Dedifferentiated amniotic fluid mesenchymal stem cell (primary cell): ENCODE results near the gene EXOC6B.
"Not testable (repeated sequence)": the region's sequence is repeated elsewhere in the genome, so short reads cannot be mapped to it uniquely, and the experiment has no call there.

Experiments used
- DNase-seq: peaks from one replicate; pipeline ENCODE4 v3.0.0-alpha.2; 2016; ENCODE audit errors: extremely low spot score

EXOC6B gene

DNA sequence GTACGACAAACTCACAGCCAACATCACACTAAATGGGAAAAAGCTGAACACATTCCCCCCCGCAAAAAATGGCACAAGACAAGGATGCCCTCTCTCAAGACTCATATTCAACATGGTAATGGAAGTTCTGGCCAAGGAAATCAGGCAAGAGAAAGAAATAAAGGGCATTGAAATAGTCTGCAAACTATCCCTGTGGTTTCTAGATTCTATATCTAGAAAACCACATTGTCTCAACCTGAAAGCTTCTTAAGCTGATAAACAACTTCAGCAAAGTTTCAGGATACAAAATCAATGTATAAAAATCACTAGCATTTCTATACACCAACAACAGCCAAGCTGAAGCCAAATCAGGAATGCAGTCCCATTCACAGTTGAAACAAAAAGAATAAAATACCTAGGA lies 383.6 kb downstream of the EXOC6B start:
- DNase-seq, result no peak

DNA sequence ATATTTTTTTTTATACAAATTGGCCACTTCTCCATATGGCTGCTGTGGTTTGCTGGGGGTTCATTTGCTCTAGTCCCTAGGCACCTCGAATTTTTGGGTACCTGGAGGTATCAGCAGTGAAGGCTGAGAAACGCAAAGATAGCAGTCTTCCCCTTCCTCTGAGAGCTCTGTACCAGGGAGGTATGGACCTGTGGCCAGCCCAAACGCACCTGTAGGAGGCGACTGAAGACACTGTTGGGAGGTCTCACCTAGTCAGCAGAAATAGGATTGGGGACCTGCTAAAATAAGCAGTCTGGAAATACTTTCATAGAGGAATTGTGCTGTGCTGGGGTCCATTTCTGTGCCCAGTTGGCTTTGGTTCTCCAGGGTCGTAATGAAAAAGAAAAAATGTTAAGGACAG lies 385.9 kb downstream of the EXOC6B start:
- DNase-seq, result no peak

DNA sequence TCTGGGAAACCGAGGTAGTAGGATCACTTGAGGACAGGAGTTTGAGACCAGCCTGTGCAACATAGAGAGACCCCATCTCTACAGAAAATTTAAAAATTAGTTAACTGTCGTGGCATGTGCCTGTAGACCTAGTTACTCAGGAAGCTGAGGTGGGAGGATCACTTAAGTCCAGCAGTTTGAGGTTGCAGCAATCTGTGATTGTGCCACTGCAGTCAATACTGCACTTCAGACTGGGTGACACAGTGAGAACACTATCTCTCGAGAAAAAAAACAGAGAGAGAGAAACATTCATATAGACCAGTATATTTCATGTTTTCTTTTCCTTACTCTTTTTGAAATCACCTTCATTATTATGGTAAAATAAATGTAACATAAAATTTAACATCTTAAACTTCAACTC lies 387.5 kb downstream of the EXOC6B start:
- no peak for DNase-seq

DNA sequence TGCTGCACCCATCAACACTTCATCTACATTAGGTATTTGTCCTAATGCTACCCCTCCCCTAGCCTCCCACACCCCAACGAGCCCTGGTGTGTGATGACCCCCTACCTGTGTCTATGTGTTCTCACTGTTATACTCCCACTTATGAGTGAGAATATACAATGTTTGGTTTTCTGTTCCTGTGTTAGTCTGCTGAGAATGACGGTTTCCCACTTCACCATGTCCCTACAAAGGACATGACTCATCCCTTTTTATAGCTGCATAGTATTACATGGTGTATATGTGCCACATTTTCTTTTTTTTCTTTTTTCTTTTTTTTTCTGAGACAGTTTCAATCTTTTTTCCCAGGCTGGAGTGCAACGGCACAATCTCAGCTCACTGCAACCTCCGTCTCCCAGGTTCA lies 394.1 kb downstream of the EXOC6B start:
- DNase-seq, result no peak

DNA sequence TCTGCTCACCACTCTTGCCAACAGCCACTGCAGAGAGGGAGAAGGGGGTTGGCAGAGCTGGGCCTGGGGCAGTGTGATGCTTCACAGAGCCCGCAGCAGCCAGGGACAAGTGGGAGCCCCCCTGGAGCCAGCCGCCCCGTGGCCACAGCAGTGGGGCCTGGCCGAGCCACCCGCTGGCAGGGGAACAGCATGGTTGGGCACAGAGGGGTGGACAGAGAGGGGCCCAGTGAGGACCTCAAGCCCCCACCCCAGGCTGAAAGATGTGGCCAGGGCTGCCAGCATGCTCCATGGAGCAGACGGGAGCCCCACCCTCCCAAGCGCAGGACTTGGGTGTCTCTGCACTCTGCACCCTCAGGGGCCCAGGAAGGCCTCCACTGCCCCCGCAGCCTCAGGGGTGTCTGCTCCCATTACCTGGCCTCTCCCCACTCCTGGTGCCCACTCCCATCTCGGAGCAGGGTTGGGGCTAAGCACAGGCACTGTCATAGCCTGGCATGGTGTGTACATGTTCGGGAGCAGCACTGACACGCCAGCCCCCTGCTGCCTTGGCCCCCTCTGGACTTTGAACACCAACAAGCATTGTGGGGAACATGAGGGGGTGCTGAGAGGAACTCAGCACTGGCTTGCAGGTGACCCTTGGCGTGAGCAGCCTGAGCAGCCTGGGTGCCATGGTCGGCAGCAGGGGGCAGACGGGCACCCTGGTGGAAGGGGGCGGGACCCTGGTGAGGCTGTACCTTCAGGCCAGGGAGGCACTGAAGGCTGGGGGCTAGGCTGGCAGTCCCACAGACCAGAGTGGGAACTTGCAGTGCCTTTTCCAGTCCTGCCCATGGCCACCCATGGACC lies 398.6 kb downstream of the EXOC6B start:
- DNase-seq, result no peak

DNA sequence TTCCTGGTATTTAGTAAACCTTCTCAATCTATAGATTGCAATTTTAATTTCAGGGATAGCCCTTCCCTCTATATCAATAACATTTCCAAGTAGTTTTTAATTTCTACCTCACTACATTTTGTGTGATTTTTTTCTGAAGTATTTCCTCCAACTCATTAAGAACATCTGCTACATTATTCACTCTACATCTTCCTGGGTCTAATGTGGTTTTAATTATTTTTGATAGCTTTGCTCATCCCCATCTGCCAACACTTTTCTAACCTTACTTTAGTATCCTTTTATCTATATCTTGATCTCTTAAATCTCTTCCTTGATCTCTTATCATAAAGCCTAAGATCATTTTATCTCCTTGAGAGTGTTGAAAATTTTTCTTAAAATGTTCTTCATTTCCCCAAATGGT lies 399.8 kb downstream of the EXOC6B start:
- DNase-seq, result no peak

DNA sequence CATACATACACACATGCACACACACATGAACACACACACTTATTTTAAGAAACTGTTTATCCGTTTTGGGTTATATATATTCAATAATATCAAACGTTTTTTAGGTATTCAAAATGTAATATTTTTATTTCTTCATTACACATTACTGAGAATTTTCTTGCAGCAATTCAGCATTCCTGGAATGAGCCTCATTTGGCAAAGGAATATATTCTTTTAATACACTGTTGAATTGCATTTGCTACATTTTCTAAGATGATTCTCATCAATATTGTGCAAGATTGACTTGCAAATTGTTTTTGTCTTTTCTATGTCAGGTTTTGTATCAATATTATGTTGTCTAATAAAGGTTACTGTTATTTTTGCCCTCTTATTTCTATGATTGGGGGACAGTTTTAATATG lies 402.1 kb downstream of the EXOC6B start:
- no peak for DNase-seq

DNA sequence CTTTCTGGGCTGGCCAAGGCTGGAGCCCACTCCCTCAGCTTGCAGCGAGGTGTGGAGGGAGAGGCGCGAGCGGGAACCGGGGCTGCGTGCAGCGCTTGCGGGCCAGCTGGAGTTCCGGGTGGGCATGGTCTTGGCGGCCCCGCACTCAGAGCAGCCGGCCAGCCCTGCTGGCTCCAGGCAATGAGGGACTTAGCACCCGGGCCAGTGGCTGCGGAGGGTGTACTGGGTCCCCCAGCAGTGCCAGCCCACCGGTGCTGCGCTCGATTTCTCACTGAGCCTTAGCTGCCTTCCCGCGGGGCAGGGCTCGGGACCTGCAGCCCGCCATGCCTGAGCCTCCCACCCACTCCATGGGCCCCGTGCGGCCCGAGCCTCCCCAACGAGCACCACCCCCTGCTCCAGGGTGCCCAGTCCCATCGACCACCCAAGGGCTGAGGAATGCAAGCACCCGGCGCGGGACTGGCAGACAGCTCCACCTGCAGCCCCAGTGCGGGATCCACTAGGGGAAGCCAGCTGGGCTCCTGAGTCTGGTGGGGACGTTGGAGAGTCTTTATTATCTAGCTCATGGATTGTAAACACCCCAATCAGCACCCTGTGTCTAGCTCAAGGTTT lies 404.0 kb downstream of the EXOC6B start:
- not testable (repeated sequence) for DNase-seq

DNA sequence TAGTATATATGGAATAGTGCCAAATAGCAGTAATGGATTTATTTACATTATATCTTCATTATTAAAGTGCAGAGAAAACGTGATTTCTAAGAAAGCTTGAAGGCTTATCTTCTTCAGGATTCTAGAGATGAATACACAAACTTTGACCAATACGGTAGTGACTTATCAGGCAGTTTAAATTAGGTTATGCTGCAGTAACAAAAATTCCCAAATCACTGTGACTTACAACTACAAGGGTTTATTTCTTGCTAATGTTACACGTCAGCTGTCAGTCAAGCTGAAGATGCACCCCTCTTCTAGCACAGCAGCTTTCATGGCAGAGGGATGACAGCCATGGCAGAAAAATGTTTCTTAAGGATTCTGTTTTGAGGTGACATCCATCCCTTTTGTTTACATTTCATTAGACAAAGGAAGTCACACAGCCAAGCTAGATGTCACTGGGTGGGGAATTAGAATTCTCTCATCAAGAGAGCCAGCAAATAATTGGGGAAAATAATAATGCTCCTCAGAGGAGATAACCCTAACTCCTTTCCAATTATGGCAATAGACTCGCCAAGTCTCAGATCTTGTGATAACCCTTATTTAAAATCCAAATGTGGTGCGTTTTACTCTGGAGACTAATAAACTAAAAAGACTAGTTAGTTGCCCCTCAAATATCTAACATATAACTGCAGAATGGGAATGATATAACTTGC lies 409.9 kb downstream of the EXOC6B start:
- no peak for DNase-seq

DNA sequence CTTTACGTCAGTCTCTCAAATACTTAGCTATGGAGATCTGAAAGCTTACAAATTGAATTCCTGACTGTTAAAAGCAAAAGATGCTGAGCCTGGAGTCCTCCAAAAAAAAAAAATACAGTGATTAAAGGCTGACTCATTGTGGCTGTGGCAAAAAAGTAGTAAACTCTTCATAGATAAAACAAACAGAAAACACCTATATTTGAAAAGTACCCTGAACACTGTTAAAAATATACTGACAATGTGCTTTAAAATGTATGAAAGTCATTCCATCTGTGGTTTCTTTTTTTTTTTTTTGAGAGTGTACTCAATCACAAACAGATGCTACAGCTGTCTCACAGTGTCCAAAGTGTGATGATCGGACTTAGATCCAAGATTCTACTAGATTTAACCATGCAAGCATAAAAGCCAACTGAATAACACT lies 410.6 kb downstream of the EXOC6B start:
- peak; percentile 48 for DNase-seq

DNA sequence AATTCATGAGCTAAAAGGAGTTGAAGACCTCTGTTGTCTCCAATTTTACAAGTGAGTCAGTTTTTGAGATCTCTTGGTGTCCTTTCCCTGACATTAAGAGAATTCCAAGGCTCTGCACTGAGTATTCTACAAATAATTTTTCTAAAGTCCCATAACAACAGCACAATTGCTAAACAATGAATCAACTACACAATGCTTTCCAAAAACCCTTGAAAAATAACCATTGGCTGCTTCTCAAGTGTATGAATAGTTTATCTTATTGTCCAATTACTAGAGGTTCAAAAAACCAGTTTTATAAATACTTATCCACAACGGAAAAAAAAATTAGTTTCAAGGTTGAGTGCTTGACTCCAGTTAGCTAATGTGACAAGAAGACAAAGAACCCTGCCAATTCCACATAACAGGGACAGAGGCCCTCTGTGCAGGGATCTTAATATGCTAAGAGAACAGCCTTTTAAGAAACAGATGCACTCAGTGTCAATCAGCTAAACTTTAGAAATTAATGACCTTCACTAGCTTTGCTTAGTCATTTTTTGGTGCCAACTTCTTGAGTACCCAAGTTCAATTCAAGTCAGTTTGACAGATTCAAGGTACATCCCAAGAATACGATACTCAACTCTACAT lies 411.6 kb downstream of the EXOC6B start:
- peak; percentile 15 for DNase-seq

DNA sequence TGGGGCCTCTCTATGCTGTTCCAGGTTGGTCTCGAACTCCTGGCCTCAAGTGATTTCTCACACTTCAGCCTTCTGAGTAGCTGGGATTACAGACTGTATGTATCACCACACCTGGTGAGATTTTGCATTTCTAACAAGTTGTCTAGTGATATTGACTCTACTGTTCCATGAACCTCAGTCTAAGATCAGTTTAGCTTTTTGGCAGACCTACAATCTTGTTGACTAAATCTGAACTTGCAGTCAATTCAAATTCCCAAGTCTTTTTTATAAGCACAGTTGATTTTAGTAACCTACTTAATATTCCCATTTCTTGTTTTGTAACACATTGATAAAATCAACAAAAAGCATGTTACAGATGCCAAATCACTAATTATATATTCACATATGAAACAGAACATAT lies 412.1 kb downstream of the EXOC6B start:
- no peak for DNase-seq

DNA sequence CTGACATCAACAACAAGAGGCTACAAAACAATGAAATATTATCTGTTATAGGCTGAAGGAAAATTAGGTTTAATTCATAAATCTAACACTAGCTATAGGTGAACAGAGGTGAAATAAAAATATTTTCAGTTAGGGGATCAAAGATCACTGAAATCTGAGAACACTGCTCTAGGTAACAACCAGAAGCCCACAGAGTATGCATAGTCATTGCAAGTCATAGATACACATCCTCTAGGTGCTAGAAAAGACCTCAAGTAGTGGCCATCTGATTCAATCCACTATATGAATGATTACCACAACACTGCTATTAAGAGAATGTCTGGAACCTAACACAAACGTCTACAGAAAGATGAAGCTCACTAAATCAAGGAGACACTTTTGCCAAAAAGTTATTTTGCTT lies 413.6 kb downstream of the EXOC6B start:
- no peak for DNase-seq

DNA sequence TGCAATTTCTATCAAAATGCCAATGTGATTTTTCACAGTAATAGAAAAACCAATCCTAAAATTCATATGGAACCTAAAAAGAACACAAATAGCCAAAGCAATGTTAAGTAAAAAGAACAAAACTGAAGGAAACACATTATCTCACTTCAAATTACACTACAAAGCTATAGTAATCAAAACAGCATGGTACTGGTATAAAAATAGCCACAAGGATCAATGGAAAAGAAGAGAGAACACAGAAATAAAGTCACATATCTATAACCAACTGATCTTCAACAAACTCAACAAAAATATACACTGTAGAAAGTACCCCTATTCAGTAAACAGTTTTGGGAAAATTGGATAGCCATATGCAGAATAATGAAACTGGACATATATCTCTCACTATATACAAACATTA lies 426.0 kb downstream of the EXOC6B start:
- DNase-seq, result no peak

DNA sequence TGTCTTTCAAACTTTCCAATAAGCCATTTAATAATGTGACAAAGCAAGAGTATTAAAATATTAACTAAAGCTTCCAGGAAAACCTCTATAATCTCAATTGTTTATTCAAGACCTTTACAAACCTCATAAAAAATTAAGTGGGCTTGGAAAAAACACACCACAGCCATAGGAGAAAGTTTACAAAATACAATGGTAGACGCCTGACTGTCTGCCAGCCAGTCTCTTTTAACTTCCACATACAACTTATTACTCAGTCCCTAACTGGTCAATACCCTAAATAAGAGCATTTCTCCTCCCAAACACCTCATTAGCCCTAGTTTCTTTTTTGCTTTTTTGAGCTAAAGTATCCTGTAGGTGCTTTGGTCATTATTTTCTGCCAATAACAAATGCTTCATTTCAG lies 430.7 kb downstream of the EXOC6B start:
- DNase-seq, result no peak

DNA sequence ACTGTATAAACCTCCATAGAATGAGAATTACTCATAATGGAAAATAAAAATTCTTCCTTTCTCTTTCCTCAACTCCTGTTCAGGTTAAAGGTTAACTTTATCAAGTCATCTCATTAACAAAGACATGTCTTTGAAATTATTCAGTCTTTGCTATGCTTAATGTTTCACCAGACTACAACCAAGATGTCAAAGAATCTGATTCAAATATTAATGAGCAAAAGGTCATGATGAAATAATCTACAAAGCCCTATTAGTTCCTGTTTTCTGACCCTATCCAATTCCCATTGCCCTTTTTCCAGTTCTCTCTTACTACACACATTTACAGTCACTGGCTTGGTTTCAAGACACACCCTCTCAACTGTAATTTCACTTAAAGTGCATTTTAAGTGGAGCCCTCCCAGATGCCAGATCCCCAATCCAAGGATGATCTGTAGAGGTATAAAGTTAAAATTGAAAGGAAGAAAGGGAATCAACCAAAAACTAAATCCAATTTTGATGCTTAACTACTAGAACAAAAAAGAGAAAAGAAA lies 431.2 kb downstream of the EXOC6B start:
- DNase-seq, result no peak

DNA sequence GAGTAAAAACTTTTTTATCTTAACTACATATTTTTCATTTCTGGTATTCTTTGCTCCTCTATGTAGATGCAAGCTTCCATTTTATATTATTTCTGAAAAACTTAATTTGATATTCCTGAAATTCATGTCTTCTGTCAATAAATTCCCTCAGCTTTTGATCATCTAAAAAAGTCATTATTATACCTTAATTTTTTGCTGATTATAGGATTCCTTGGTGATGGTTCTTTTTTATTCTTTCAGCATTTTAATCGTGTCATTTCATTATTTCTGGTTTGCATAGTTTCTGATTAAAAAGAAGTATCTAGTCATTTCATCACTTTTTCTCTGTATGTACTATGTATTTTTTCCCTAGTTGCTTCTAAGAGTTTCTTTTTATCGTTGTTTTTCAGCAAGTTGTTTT lies 436.4 kb downstream of the EXOC6B start:
- DNase-seq, result no peak

DNA sequence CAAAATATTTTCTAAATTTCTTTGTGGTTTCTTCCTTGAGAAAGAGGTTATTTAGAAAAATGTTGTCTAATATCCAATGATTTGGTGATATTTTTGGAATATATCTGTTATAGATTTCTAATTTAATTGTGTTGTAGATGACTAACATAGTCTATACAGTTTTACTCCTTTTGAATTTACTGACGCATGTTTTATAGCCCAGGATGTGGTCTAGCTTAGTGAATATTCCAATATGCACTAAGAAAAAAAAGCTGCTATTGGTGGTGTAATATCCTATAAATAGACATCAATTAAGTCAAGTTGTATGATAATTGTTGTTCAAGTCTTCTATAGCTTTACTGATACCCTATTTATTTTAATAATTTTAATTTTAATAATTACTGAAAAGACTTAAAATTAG lies 437.6 kb downstream of the EXOC6B start:
- no peak for DNase-seq

DNA sequence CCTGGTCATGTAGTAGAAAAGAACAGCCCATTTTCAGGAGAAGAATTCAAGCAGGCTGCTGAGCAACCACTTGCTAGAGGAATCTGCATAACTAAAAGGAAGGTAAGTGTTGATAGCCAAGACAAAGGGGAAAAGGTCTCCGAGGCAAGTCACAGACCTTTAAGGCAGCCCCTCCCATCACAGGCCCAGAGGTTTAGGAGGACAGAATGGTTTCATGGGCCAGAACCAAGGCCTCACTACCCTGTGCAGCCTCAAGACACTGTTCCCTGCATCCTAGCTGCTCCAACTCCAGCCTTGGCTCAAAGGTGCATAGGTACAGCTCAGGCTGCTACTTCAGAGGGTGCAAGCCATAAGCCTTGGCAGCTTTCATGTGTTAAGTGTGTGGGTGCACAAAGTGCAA lies 439.5 kb downstream of the EXOC6B start:
- no peak for DNase-seq

DNA sequence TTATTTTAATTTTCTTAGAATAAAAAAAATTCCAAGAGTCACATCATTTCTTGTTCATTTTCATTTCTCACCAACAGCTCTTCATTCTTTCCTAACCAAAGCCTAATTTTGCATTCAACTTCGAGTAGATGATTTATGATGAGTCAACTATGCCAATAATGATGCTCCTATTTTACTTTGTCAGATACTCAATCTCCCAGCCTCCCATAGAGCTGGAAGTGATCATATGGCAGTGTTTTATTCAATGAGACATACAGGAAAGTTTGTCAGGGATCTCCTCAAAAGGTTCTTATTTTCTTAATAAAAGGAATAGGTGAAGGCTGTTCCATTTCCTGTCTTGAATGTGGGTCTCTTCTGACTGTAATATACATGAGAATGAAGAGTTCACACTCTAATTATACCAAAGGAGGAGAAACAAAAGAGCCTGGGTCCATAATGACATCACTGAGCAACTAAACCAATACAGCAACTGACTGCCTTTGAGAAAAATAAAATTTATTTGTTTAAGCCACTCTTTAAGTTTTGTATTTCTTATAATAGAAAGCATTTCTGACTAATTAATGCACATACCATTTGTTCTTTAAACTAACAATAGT lies 447.0 kb downstream of the EXOC6B start:
- DNase-seq, result no peak

DNA sequence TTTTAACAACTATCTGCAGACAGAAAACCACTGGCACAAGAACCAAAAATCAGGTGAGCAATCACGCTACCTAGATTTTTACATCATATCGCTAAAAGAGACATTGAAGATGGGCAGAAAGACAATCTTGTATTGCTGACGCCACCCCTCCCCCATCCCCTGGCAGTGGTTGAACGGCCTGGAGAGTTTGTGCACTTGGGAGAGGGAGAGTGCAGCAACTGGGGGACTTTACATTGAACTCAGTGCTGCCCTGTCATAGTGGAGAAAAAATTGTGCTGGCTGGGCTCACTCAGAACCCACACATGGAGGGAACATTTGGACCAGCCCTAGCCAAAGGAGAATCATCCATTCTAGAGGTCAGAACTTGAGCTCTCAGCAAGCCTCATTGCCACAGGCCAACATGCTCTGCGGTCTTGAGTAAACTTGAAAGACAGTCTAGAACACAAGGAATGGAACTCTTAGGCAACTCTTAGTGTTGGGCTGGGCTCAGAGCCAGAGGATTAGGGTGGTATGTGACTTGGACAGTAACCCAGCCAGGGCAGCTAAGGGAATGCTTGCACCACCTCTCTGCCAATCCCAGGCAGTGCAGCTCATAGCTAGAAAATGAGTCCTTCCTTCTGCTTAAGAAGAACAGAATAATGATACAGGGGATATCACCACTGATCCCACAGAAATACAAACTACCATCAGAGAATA lies 458.2 kb downstream of the EXOC6B start:
- peak; percentile 83 for DNase-seq
